Measurements from ENCODE around the gene GALNT2. TPM values are rescaled to one million over a fixed set of nuclear protein-coding genes. Genes with fewer than 3 reads are reported as not detected.

The GALNT2 gene
- polyA plus RNA-seq, 1 donor = 50.1 TPM

DNA sequence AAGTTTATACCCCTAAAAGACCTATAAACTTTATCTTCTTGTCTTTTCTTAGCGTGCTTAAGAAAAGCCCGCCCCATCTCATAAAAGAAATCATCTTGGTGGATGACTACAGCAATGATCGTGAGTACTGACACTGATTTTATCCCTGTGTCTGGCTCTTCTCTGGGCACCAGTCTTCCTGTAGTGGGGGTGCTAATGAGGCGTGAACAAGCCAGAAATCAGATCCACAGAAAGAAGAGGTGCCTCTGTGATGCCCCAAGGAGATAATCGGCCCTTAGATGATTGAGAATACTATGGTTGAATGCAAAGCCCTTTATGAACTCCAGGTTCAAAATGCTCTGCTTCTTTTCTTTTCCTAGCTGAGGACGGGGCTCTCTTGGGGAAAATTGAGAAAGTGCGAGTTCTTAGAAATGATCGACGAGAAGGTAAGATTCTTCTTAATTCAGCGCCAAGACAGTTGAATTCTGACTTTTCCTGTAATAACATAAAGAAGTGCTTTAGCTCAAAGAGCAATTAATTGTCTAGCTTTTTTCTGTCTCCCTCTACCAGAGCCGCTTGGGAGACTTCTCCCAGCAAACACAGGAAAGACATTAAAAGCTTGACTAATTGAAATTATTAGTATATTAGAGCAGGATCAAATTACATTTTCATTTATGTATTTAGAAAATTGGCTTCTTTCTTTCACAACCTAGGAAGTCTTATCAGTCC, 169.4 kb downstream of the GALNT2 start:
- no peak for DNase-seq

DNA sequence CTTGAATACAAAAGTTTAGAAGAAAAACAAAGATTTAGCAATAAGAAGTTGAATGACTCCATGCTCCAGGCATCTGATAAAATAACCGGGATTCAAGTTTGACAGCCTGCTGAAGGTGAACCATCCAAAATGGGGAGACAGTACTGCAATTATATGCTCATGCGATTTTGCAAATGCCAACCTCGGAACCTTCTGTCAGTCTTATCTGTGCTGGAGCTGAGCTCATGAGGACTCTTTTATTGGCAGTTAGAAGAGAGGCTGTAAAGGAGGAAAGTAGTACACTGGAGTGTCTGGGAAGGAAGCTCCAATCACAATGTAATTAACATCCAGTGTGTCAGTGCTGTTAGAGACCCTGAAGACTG, 170.0 kb downstream of the GALNT2 start:
- no peak for DNase-seq

DNA sequence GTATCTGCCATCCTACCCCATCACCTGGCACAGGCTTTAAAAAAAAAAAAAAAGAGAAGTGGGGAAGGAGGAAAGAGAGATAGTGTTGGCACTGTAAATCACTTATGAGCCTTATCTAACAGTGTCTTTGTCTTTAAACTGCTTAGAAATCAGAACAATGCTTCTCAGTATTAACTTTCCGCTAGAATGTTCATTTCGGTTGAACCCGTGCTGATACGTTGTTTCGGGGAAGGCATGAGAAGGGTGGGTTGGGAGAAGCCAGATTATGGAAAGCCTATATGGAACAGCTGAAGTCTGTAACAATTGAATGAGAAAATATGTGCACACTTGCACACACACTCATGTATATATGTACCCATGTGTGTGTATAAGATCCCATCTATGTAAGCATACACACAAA, 170.8 kb downstream of the GALNT2 start:
- no peak for DNase-seq

DNA sequence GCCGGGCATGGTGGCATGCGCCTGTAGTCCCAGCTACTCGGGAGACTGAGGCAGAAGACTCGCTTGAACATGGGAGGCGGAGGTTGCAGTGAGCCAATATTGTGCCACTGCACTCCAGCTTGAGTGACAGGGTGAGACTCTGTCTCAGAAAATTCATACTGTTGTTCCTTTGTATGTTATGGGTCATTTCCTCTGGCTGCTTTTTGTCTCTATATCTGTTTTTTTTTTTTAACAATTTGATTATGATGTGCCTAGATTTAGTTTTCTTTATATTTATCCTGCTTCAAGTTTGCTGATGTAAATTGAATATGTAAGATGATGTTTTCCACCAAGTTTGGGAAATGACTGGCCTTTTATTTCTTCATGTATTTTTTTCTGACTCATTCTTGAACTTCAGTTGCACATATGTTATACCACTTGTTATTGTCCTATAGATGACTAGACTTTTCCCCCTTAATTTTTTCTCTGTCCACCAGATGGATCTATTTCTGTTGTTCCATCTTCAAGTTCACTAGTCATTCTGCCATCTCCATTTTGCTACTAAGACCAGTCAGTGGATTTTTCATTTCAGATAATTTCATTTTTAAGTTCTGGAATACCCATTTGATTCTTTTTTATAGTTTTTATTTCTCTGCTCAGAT, 173.5 kb downstream of the GALNT2 start:
- no peak for DNase-seq

DNA sequence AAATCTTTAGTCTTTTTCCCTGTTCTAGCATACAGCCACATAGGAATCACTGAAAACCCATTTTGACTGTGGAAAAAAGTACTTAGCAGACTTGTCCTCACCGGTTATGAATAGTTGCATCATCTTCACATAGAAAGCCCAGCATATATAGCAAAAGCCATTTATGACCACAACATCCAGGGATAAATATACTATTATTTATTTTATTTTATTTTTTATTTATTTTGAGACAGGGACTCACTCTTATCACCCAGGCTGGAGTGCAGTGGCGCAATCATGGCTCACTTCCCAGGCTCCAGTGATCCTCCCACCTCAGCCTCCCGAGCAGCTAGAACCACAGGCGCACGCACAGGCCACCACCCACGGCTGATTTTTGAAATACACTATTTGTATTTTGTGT, 175.3 kb downstream of the GALNT2 start:
- no peak for DNase-seq

DNA sequence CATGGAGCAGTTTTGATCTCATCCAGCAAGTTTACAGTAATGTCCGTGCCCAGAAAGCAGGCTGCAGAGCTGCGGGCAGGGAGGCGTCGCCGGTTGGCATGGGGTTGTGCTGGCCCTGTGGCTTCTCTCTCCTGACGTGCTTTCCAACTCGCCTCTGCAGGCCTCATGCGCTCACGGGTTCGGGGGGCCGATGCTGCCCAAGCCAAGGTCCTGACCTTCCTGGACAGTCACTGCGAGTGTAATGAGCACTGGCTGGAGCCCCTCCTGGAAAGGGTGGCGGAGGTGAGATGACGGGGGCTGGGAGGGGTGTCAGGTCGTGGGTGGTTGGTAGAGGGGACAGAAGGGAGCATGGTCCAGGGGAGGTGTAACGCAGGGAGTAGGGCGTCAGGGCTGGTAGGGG, 176.1 kb downstream of the GALNT2 start:
- no peak for DNase-seq

DNA sequence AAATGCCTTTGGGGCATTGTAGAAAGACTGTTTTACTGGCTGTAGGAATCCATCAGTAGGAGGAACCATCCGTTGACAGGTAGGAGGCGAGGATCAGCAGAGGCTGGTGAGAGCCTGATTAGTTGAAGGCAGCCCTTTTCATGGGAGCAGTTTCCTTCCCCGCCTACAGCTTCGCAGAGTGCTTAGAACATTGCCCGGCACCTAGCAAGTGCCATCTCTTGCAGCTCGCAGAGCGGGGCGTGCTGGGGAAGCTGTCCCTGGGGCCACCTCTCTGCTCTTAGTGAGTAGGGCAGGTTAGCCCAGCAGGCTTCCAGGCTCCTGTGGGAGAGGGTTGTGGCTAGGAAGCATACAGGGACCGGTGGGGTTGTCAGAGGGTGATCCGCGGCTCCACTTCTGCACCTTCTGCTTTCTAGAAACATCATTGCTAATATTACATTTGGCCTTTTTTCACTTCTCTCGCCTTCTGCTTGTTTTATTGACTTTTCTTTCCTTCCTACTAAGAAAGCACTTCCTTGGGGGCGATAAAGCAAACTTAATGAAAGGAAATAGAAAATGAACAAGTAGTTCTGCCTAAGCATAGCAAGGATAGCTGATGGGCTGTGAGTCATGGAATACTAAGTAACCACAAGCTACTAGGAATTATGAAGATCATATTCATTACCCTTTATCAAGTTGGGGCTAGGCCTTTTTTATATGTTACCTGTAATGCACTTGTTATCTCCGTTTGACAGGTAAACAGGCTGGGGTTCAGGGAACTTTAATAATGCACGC, 176.7 kb downstream of the GALNT2 start:
- no peak for DNase-seq

DNA sequence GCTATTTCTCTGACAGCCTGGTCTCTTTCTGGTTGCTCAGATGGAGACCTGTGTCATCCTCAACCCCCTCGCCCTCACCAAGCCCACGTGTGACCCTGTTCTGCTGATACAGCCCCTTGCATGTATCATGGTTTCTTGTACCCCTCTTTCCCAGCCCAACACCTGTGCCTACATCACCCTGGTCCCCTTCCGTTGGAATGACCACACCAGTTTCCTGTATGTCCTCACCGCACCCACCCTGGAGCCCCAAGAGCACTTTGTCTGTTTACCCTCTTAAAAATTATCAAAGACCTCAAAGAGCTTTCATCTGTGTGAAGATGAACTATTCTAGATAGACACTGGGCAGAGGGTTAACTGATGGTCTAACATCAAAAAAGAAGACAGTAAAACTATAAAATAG, 179.5 kb downstream of the GALNT2 start:
- no peak for DNase-seq

DNA sequence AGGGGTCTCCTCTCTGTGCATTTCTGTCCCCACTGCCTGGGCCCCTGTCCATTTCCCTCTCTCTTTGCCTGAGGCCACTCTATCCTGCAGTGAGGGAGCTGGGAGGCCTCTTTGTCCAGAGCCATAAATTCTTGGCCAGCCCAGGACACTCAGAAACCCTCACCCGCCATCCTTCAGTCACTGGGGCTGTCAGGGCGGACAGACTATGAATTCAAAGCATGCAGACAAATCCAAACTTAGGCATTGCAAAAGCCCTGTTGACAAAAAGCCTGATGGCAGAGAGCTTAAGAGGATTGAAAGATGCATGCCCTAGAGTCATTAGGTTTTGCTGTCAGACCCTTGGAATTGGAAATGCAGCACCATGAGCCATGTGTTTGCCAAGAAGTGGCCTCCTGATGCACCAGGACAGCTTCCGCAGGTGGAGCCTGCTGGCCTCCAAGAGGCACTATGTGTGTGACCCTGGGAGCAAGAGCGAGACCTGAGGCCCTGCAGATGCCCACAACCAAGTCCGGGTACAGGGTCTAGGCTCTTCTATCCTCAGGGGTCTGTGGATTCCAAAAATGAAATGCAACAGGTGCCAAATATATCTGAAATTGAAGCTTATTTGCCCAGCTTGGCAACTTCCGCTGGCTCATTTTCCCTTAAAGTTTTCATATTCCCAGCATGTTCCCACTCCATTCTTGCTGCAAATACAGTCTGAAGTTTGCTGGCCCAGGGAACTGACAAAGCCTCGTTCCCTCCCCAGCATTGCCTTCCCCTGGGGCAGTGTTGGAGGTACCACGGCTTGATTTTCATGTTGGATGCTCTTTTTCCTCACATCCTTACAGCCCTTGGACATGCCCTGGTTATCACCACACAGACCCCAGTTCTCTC, 181.2 kb downstream of the GALNT2 start:
- no peak for DNase-seq

DNA sequence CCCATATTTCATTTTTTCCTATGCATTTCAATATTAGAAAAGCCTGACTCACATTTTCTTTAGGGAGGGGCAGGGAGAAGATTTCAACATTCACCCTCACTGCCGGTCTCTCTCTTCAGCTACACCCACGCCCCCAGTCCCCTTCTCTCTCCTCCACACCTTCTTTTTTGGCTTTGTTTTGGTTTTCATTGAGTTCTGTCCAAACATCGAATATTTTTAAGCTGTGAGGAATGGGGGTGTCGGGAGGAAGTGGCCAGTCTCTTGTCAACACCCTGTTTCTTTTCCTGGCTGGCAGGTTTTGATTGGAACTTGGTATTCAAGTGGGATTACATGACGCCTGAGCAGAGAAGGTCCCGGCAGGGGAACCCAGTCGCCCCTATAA, 181.8 kb downstream of the GALNT2 start:
- DNase-seq = no peak

DNA sequence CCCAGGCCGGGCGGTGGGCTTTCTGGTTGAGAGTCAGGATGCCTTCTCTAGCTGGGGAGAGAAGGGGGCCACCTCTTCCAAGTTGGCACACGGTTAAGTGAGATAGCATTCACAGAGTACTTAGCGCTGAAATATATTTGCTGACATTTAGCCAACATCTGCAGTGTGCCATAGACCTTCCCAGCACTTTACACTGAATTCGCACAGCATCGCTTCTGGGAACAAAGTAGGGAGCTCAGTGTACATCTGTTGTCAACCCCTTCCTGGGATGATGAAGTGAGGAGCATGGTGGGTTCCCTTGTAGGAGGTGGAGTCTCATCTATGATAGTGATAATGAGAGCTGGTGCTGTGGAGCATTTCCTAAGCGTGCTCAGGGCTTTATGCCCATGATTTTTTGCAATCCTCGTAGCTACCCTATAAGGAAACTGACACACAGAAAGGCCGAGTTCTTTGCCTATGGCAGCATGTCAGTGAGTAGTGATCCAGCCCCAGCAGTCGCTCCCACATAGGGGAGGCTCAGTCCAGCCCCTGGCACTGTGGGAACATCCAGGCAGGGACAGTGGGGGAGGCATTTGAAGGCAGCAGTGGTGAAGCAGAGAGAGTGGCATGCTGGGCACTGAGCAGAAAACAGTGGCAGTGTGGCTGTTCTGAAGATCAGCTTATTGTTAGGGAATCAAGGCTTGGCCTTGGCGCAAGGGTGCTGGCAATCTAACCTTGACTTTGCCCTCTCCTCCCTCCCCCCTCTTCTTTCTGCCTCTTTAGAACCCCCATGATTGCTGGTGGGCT, 182.8 kb downstream of the GALNT2 start:
- no peak for DNase-seq

DNA sequence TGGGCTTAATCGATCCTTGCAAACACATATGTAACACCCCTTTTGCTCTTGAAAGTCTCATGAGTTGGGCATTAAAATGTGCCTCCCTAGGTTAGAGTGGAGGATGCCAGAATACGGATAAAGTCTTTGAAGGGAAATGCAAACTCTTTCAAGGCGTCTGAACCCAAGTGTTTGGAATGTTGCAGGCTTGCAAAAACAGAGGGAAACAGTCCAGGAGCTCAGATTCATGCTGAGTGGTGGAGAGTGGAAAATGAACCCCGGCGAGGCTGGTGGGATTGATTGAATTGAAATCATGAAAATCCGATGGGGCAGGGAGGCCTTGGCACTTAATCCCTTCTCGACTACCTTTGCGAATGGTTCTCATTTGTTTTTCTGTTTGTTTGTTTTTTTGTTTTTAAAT, 183.6 kb downstream of the GALNT2 start:
- DNase-seq = no peak

DNA sequence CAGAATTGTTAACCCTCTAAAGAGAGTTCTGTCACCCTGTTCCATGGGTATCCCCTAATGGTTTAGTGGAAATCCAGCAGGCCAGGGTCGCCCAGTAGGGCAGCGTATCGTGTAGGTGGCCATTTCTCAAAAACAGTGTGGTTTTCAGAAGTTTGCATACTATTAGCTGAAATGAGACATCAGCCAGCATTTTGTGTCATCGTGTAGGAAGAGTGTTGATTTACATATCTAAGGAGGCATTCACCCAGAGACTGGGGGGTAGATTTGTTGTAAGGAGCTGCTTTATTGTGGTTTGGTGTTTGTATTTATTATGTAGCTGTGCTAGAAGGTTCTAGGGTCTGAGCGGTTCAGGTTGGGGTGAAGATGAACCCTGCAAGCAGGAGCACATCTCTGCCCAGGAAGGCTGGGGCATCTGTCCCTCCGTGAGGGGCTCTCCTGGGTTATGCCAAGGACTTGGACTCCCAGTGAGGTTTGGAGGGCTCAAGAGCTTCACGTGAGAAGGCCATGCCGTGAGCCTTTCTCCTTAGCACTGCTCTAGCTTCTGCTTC, 184.7 kb downstream of the GALNT2 start:
- no peak for DNase-seq

DNA sequence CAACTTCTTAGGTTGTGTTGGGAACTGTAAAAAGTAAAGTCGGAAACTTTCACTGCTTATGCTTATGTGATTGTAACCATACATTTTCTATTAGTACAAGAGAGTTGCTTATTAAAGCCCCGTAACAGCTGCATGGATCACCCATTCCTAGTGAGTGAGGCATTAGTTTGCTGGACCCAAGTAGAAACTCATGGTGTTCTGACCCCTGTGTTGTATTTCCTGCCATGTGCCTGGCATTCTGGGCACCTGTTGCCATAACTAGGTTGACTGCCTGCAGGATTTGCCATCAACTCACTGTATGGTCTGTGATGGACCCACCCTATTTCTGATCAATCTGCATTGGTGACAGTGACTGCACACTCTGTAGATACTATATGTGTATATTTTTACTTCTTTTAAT, 186.1 kb downstream of the GALNT2 start:
- DNase-seq = no peak

DNA sequence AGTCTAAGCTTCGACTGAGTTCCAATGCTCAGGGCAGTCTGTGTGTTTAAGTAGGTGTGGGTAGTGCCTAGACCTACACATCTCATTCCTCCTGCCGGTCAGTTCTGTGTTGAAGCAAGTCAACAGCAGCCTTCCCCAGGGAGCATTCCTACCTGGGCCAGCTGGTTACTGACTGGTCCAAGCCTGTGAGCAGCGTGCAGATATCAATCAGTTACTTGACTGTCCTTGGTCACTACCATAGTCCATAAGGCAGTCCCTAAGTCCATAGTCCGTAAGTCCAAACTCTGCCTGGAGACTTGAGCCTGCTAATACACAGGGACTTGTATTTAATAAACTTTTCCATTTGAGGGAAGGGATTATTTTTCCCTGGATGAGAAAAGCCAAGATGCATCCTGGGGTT, 187.2 kb downstream of the GALNT2 start:
- DNase-seq = no peak

DNA sequence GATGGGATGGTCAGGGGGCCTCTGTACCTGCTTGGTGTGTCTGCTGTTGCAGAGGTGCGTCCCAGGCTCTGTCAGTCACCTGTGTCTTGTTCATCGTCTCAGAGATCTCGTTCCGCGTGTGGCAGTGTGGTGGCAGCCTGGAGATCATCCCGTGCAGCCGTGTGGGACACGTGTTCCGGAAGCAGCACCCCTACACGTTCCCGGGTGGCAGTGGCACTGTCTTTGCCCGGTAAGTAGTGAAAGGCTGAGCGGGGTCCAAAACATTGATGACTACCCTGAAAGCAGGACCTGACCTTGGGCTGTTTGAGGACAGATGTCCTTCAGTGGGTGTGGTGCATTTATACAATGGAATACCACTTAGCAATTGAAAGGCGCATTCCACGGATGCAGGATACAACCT, 188.1 kb downstream of the GALNT2 start:
- DNase-seq = no peak

DNA sequence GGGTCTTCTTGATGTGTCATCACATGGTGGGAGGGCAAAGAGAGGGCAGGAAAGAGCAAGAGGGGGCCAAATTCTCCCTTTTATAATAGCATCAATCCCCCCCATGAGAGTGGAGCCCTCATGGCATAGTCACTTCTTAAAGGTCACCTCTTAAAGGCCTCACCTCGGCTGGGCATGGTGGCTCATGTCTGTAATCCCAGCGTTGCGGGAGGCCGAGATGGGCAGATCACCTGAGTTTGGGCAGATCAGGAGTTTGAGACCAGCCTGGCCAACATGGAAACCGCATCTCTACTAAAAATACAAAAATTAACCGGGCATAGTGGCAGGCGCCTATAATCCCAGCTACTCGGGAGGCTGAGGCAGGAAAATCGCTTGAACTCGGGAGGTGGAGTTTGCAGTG, 189.0 kb downstream of the GALNT2 start:
- no peak for DNase-seq

DNA sequence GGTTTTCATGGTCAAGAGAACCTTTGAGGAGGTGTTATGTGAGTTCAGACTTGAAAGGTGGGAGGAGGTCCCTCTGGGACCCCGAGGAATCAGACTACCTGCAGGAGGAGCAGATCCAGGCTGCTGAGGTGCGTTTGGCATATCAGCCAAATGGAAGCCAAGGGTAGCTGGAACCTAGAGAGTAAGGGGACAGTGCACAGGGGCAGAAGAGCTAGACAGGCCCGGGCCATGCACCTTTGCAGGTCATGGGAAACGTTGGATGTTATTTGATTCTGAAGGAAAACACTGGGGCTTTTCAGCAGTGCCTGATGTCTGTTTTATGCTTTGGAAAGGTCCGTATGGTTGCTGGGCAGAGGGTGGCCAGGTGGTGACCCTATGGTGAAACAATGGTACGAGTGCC, 189.9 kb downstream of the GALNT2 start:
- no peak for DNase-seq

DNA sequence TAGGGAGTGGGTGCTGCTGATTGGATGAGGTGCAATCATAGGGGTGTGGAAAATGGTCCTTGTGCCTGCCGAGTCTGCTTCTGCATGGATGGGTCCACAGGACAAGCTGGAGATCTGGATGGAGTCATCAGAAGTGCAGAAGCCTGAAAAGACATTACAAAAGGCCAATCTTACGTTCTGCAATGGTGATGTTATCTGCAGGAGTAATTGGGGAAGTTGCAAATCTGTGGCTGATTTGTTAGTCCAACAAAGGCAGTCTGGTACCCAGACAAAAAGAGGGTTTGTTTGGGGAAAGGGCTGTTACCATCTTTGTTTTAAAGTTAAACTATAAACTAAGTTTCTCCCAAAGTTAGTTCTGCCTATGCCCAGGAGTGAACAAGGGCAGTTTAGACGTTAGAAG, 192.6 kb downstream of the GALNT2 start:
- DNase-seq = no peak

DNA sequence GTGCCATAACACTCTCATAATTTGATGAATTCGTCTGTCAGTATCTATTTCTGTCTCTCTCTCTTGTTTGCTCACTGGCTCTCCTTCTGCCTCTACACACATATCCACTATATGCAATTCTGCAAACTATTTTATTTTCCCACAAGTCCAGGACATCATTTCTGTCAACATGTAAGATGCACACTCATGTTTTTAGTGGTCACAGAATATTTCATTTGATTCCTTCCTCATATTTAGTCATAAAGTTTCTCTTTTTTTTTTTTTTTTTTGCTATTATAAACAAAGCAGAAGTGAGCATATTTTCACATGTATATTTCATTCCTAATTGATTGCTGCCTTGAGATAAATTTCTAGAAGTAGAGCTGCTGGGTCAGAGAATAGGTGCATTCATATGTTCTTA, 193.8 kb downstream of the GALNT2 start:
- DNase-seq = no peak

DNA sequence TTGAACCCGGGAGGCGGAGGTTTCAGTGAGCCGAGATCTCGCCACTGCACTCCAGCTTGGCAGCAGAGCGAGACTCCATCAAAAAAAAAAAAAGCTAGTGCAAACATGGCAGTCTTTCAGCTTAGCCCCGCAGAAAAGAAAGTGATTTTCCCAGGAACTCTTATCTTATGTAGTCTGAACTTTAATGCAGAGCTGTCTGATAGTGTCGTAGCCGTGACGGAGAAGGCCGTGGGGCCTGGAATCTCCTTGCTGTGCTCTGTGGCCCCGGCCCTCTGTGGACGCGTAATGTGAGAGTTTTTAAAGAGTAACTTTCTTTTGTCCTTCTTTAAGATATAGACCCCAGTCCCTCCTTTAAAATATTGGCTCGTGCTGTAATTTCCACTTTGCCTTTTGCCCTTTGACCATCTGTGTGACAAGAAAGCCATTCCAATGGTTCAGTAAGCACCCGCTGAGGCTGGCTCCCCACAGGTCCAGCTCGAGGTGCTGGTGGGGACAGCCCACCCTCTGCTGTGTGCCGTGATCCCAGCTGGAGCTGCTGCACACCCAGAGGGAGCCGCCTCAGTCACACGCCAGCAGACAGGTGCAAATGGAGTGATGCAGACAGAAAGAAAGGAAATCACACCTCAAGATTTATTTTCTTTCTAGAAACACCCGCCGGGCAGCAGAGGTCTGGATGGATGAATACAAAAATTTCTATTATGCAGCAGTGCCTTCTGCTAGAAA, 195.1 kb downstream of the GALNT2 start:
- DNase-seq = no peak

Measured in left kidney (tissue), 2 donors.